Choroid plexus epithelial cell (primary cell): ENCODE results near the gene MDM2.

Experiments
- DNase-seq: peaks from one replicate; pipeline ENCODE4 v3.0.0-alpha.2; 2010; ENCODE audit warnings: low read depth
- H3K4me3 ChIP-seq: 2 replicates; pipeline ENCODE4 v1.5.1; 2011; ENCODE audit warnings: low read depth, mild to moderate bottlenecking, control low read depth, low read length, moderate library complexity
- CTCF ChIP-seq: conservative IDR thresholded peaks from 2 replicates; pipeline ENCODE4 v1.5.1; 2011; ENCODE audit warnings: low read depth, mild to moderate bottlenecking, control low read depth, inconsistent platforms, low read length, moderate library complexity

The MDM2 gene

GRCh38 chr12:68844788-68845695 lies 37.1 kb downstream of the MDM2 start:
- no peak overlapping the region for H3K4me3 ChIP-seq
- TF ChIP-seq CTCF = no peak
- no peak for DNase-seq

- DNase-seq = no peak
Observed at GRCh38 chr12:68846811-68847210, 38.8 kb downstream of the MDM2 start.

GRCh38 chr12:68850390-68850789 lies 42.4 kb downstream of the MDM2 start:
- DNase-seq = no peak
- TF ChIP-seq CTCF = no peak

More at GRCh38 chr12:68846811-68847210, 38.8 kb downstream of the MDM2 start:
- TF ChIP-seq CTCF = no peak
- H3K4me3 ChIP-seq = no peak overlapping the region

GRCh38 chr12:68851592-68852306 lies 43.8 kb downstream of the MDM2 start:
- TF ChIP-seq CTCF = no peak
- no peak for DNase-seq
- H3K4me3 ChIP-seq = no peak overlapping the region

More at GRCh38 chr12:68850390-68850789, 42.4 kb downstream of the MDM2 start:
- H3K4me3 ChIP-seq = no peak overlapping the region

GRCh38 chr12:68853396-68854077 lies 45.6 kb downstream of the MDM2 start:
- DNase-seq = no peak
- TF ChIP-seq CTCF = no peak
- H3K4me3 ChIP-seq = no peak overlapping the region

- DNase-seq = no peak
- no peak overlapping the region for H3K4me3 ChIP-seq
- no peak for TF ChIP-seq CTCF
Observed at GRCh38 chr12:68854078-68854468, 46.1 kb downstream of the MDM2 start.
